Ovary (tissue), 3 donors: ENCODE measurements around the gene HDGFL2.
"Not testable (repeated sequence)": the region's sequence is repeated elsewhere in the genome, so short reads cannot be mapped to it uniquely, and the experiment has no call there.

Source experiments
- EP300 ChIP-seq: sonication (generic); formaldehyde crosslinking; IDR thresholded peaks from one replicate; pipeline ENCODE4 v1.6.1; 2017; ENCODE audit warnings: antibody characterized with exemption
- POLR2A ChIP-seq: fragments of 450-650 bp; IDR thresholded peaks from one replicate; pipeline ENCODE4 v1.6.1; 2017; ENCODE audit warnings: antibody characterized with exemption, mild to moderate bottlenecking, moderate library complexity
- TF ChIP-seq, protein P1 (sequence below), 3 donors: fragments of 450-650 bp in 2 of 3; fragments of 200-600 bp in 1 of 3; IDR thresholded peaks; one replicate each; pipeline versions ENCODE4 v1.5.1 to v1.8.0; 2016 to 2022; ENCODE audit warnings: antibody characterized with exemption in 3 of 3, mild to moderate bottlenecking in 1 of 3
- donor health status: DM: no; HTN: no; CAD: no.

DNA sequence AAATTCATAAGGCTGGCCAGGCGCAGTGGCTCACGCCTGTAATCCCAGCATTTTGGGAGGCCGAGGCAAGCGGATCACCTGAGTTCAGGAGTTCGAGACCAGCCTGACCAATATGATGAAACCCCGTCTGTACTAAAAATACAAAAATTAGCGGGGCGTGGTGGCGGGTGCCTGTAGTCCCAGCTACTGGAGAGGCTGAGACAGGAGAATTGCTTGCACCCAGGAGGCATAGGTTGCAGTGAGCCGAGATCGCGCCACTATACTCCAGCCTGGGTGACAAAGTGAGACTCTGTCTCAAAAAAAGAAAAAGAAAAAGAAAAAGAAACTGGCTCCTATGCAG is 69.7 kb downstream of the HDGFL2 start:
- TF ChIP-seq, protein P1, sequence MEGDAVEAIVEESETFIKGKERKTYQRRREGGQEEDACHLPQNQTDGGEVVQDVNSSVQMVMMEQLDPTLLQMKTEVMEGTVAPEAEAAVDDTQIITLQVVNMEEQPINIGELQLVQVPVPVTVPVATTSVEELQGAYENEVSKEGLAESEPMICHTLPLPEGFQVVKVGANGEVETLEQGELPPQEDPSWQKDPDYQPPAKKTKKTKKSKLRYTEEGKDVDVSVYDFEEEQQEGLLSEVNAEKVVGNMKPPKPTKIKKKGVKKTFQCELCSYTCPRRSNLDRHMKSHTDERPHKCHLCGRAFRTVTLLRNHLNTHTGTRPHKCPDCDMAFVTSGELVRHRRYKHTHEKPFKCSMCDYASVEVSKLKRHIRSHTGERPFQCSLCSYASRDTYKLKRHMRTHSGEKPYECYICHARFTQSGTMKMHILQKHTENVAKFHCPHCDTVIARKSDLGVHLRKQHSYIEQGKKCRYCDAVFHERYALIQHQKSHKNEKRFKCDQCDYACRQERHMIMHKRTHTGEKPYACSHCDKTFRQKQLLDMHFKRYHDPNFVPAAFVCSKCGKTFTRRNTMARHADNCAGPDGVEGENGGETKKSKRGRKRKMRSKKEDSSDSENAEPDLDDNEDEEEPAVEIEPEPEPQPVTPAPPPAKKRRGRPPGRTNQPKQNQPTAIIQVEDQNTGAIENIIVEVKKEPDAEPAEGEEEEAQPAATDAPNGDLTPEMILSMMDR (IDR thresholded peaks at IDR 0.05), result not testable (repeated sequence)
- TF ChIP-seq POLR2A, EP300: not testable (repeated sequence)
